KG1 (cell line): ENCODE data around the gene OSBPL5.

Experiments used
- DNase-seq: peaks from one replicate; lab custom pipeline; 2025; lab: John Stamatoyannopoulos, UW

OSBPL5 gene

DNA sequence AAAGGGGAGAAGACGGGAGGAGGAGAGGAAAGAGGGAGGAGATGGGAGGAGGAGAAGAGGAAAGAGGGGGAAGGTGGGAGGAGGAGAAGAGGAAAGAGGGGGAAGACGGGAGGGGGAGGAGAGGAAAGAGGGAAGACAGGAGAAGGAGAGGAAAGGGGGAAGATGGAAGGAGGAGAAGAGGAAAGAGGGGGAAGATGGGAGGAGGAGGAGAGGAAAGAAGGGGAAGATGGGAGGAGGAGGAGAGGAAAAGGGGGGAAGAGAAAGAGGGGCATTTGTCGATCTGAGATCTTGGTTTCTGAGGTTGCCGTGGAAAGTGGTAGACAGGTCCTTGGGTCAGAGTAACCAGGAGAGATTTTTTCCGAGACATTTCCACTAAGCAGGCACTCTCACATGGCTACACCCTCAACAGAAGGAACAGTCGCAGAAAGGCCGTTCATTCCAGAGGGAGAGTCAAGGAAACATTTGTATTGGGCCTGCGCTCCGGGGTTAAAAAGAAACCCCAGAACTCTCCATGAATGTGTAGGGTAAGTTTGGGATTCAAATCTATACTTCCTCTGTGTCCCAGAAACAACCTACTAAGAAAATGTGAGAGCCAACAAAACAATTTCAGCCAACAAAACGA lies 68.1 kb downstream of the OSBPL5 start:
- DNase-seq: no peak

DNA sequence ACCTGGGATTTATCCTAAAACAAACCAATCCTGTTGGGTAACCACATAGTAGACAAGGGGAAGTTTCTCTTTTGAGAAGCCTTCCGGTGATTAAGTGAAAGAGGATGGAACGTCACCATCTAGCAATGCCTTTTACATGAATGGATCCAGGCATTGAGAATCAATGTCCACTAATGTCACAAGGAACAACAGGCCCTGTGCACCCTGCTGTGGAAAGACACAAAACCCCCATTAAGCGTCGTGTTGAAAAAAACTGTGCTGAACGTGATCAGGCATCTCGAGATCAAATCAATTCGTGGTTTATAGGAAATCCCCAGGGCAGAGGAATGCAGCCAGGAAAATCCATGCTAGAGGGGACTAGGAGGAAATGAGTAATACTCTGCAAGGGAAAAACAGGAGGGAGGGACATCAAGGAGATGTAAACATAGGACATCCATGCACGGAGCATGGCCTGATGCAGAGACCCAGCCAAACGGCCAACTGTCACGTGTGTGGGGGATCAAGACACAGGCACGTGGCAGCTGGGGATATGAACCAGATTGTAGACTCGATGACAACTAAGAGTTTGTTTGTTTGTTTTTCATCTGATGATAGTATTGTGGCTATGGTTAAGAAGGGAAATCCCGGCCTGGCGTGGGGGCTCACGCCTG lies 69.3 kb downstream of the OSBPL5 start:
- DNase-seq: no peak

DNA sequence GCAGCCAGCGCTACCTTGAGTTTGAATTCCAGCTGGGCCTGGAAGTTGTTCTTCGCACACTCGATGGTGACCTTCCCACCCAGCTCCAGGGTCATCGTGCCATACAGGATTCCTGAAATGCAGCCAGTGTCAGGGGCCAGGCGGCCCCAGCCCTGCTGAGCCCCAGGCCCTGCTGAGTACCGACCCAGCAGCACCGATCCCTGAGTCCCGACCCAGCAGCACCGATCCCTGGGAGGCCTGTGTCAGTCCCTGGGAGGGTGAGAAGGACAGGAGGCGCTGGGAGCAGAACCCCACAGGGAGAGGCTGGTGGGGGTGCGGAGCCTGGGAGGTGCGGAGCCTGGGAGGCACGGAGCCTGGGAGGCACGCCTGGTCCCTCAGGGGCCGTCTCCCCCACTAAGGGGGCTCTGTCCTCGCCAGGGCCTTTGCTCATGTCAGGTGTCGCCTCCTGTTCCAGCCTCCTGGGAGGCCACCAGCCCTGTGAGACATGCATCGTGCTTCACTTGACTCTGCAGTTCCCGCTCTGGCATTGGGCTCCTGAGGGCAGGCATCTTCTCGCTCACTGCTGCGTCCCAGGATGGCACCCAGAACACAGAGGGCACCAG lies 70.8 kb downstream of the OSBPL5 start:
- no peak for DNase-seq

DNA sequence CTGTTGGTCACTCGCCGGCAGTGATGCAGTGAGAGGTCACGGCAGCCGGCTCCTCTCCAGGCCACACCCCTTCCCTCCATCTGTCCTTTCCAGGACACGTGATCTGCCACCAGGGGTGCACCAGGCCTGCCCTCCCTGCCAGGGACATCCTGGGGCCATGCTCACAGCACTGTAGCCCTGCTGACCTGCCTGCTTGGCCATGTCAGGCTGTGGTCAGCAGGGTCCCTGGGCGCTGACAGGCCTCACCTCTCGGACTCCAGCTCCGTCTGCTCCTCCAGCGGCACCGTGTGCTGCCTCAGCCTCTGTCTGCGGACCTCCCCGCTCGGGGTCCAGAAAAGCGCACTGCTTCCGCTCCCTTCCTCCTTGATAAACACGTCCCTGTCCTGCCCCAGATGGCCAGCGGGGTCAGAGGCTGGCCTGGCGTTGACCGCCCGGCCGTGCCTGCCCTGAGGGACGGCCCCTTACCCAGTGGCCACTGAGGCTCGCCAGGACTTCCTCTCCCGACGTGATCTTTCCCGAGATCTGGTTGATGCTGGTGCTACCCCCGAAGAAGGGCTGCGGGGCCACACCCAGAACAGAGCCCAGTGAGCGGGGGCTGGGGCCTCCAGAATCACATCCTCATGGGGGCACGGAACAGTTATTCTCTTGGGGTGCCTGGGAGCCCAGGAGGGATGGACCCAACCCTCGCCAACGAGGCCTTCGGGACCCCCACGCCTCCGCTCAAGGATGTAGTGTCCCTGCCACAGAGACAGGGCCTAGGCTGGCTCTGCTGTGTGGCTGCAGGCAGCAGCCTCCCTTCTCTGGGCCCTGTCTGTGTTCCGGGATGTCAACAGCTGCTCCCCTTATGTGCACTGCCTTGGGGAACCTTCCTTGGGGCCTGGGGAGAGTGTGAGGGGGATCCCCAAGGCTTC lies 71.6 kb downstream of the OSBPL5 start:
- no peak for DNase-seq

DNA sequence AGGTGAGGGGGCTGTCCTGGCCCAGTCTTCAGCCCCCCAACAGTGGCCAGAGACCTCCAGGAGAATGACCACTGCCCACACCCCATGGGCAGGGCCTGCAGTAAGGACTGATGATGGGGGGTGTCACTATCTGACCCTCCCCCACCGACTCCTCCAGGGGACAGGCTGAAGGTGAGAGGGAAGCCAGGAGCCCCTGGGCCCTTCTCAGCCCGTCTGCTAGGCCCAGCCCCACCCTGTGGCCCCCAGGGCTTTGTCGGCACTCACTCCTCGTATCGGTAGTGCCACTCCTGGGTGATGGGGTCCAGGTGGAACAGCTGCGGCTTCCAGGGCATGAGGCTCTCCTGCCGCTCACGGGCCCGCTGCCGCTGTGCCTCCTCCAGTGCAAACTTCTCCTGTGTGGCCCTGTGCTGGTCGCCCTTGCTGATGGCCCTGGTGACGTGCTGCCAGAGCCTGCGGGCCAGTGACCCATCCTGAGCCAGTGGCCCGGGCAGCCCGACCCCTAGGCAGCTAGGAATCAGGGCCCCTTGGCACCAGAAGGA lies 72.4 kb downstream of the OSBPL5 start:
- DNase-seq: no peak

DNA sequence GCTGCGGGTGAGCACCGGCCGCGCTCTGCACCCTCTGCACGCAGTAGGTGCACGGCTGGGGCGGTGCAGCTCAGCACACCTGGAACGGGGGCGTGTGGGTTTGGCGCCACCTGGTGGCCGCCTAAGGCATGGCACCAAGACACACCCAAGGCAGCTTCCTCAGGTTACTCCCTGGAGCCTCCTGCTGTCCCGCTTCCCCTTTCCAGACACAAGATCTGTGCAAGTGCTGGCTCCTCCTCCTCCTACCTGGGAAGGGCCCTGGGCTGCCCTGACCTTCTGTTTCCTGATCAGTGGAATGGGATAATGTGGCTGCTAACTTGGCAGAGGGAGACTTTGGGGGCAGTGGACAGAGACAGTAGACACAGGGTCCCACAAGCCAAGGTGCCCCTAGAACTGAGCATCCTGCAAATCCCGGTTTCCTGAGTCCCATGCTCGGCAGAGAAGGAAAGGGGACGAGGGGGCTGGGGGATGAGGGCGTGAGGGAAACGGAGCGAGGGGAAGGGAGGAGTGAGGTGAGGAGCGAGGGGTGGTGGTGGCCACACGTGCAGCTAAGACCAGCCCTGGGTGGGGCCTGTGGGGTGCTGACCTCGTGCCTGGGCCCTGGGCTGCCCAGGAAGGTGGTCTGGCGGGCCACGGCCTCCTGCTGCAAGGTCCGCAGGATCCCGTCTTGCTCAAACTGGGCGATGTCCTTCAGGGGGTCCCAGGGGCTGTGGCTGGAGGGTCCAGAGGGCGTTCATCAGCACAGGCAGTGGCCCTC lies 73.1 kb downstream of the OSBPL5 start:
- peak; percentile 51 for DNase-seq

- no peak for DNase-seq
These were observed 73.8 kb downstream of the OSBPL5 start for GRCh38 chr11:3091081-3091845.

GRCh38 chr11:3090096-3090901 lies 74.8 kb downstream of the OSBPL5 start:
- no peak for DNase-seq

DNA sequence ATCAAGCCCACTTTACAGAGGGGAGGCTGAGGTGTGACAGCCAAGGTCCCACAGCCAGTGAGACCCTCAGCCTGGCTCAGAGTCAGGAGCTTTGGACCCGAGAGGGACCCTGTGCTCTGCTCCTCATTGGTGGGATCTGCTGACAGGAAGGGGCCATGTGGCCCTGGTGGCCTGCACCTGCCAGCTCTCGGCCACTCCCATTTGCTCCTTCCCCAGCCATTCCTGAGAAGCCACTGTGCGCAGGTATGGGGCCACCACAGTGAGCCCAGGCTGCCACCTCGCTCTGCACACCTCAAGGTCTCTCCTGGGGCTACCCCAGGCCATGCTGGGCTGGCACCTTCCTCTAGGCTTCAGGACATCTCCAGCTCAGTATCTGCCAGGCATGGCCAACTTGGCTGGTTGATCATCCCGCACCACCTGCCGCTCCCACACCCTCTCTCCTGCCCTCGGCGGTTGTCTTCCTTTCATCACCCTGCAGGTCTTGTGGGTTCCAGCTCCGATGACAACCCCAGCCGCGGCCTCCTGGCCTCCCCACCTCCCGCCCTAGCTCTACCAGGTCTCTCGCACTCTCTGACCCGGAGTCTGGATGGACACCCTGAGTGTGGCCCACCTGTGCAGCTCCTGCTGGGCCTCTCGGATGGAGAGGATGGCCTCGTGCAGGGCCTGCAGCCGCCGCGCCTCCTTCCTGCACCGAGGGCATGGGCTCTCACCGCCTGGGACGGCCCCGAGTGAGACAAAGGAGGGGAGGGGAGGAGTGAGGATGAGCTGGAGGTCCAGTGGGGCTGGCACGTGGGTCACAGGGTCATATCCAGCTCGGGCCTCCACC lies 75.7 kb downstream of the OSBPL5 start:
- no peak for DNase-seq

DNA sequence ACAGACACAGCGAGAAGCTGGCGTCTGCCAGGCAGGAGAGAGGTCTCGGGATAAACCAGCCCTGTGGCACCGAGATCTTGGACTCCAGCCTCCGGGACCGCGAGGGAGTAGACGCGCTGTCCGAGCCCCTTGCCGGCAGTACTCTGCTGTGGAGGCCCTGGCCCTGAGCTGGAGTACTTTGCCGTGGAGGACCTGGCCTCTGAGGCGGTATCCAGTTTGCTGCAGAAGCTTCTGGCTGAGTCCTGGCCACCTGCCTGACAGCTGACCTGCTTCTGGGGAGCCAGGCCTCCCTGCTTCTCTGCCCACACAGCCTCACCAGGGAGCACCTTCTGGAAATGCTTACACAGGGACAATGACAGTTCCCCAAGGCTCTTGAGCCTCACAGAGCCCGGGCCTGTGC lies 76.3 kb downstream of the OSBPL5 start:
- no peak for DNase-seq

GRCh38 chr11:3087821-3088800 lies 77.0 kb downstream of the OSBPL5 start:
- no peak for DNase-seq

GRCh38 chr11:3087373-3087772 lies 77.7 kb downstream of the OSBPL5 start:
- DNase-seq: no peak

- DNase-seq: no peak
These were observed 78.4 kb downstream of the OSBPL5 start for GRCh38 chr11:3086671-3087150.

DNA sequence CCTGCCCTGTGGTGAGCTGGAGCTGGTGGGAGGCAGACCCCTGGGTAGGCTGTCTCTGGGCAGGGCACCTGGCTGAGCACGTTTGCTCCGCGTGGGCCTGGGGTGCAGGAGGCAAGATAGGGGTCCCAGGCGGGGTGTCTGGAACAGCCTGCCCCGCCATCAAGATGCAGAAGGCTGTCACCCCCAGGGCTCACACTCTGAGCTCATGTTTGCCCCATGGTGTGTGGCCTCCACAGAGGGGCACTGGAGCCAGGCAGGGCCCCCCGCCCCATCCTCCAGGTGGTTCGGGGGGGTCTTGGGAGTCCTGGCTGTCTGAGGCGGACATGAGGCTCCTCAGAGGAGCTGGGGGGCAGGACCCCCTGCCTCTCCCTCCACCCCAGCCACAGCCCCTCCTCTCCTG lies 79.0 kb downstream of the OSBPL5 start:
- no peak for DNase-seq

GRCh38 chr11:3085052-3085451 lies 80.1 kb downstream of the OSBPL5 start:
- no peak for DNase-seq

DNA sequence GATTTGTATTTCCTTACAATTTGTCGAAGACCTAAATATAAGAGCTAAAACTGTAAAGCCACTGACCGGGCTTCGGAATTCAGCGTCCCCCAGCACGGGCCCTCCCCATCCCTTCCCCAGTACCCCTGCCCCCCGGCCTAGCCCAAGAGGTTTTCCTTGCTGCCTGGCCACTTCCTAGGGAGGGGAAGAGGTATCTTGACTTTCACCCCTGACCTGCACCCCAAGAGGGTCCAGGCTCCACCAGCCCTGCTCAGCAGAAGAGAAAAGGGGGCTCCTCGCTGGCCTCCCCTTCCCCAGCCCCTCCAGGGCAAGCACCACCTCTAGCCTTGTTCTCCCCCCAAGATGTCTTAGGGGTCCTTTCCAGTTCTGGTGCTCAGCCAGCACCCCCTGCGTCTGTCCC lies 81.8 kb downstream of the OSBPL5 start:
- no peak for DNase-seq

- no peak for DNase-seq
These were observed 83.7 kb downstream of the OSBPL5 start for GRCh38 chr11:3081386-3081751.
